GM23338 (cell line): ENCODE results near the gene UFD1. TPM values are rescaled to one million over a fixed set of nuclear protein-coding genes. Genes with fewer than 3 reads are reported as not detected.

Source experiments
- ATAC-seq: fragments of 200-7000 bp; cut with Tn5 transposase; 3 replicates; pipeline ENCODE4 v1.9.1; 2020
- DNase-seq: peaks from one replicate; pipeline ENCODE4 v3.0.0-alpha.2; 2015; ENCODE audit warnings: low spot score
- H2AFZ ChIP-seq: fragments of 200-600 bp; sonication (generic); 2 replicates; pipeline ENCODE4 v1.8.0; 2016; ENCODE audit warnings: antibody characterized with exemption, mild to moderate bottlenecking, moderate library complexity
- H3F3A ChIP-seq: fragments of 200-600 bp; sonication (generic); replicated peaks from 2 replicates; pipeline ENCODE4 v1.8.0; 2017; ENCODE audit warnings: antibody characterized with exemption, mixed run types, low read depth
- H3K27ac ChIP-seq: fragments of 200-600 bp; sonication (generic); 2 replicates; pipeline ENCODE4 v1.6.1; 2016; ENCODE audit warnings: low read depth
- H3K27me3 ChIP-seq: fragments of 200-600 bp; sonication (generic); 2 replicates; pipeline ENCODE4 v1.8.0; 2016; ENCODE audit warnings: mild to moderate bottlenecking, mixed run types, moderate library complexity; ENCODE audit not compliant: insufficient read depth
- H3K36me3 ChIP-seq: fragments of 200-600 bp; sonication (generic); 2 replicates; pipeline ENCODE4 v1.8.0; 2016; ENCODE audit warnings: mild to moderate bottlenecking; ENCODE audit not compliant: insufficient read depth
- H3K4me1 ChIP-seq: fragments of 200-600 bp; sonication (generic); 2 replicates; pipeline ENCODE4 v1.8.0; 2016; ENCODE audit warnings: mild to moderate bottlenecking, moderate library complexity; ENCODE audit not compliant: insufficient read depth
- H3K4me2 ChIP-seq: fragments of 200-600 bp; sonication (generic); 2 replicates; pipeline ENCODE4 v1.7.1; 2017; ENCODE audit warnings: mixed run types
- H3K4me3 ChIP-seq: fragments of 200-600 bp; sonication (generic); 2 replicates; pipeline ENCODE4 v1.6.1; 2016; ENCODE audit warnings: mixed run types
- H3K79me2 ChIP-seq: fragments of 200-600 bp; sonication (generic); replicated peaks from 2 replicates; pipeline ENCODE4 v1.8.0; 2017; ENCODE audit warnings: mild to moderate bottlenecking; ENCODE audit not compliant: insufficient read depth
- H3K9me2 ChIP-seq: fragments of 200-600 bp; sonication (generic); 2 replicates; pipeline ENCODE4 v1.8.0; 2017; ENCODE audit not compliant: insufficient read depth
- H4K20me1 ChIP-seq: fragments of 200-600 bp; sonication (generic); replicated peaks from 2 replicates; pipeline ENCODE4 v1.8.0; 2017; ENCODE audit warnings: mild to moderate bottlenecking; ENCODE audit not compliant: insufficient read depth
- H3K27ac Mint-ChIP-seq: 2 replicates; pipeline ENCODE4 v1.8.0; 2020; ENCODE audit warnings: inconsistent platforms, mild to moderate bottlenecking, moderate library complexity, mixed read lengths
- H3K27me3 Mint-ChIP-seq: 3 replicates; pipeline ENCODE4 v1.8.0; 2022; ENCODE audit warnings: low read depth, mild to moderate bottlenecking, moderate library complexity, mixed read lengths, inconsistent platforms; ENCODE audit not compliant: insufficient read depth, poor library complexity
- H3K36me3 Mint-ChIP-seq: 3 replicates; pipeline ENCODE4 v1.8.0; 2021; ENCODE audit warnings: low read depth, mild to moderate bottlenecking, inconsistent platforms, moderate library complexity, mixed read lengths
- H3K4me1 Mint-ChIP-seq: 3 replicates; pipeline ENCODE4 v1.8.0; 2020; ENCODE audit warnings: mild to moderate bottlenecking, inconsistent platforms, mixed read lengths
- H3K4me3 Mint-ChIP-seq: 3 replicates; pipeline ENCODE4 v1.8.0; 2021; ENCODE audit warnings: moderate library complexity, mild to moderate bottlenecking, inconsistent platforms, mixed read lengths
- H3K9me3 Mint-ChIP-seq: 3 replicates; pipeline ENCODE4 v1.8.0; 2020; ENCODE audit warnings: moderate library complexity, mild to moderate bottlenecking, inconsistent platforms, mixed read lengths
- CREB1 ChIP-seq: fragments of 250-450 bp; sonication (Bioruptor Pico); IDR thresholded peaks from 2 replicates; pipeline ENCODE4 v1.5.0; 2020; ENCODE audit warnings: low read depth, mild to moderate bottlenecking, moderate library complexity
- EZH2 ChIP-seq: fragments of 200-600 bp; sonication (generic); IDR thresholded peaks from one replicate; pipeline ENCODE4 v1.8.0; 2017; ENCODE audit warnings: antibody characterized with exemption, mild to moderate bottlenecking, low read depth; ENCODE audit not compliant: unreplicated experiment
- EZH2phosphoT487 ChIP-seq: fragments of 200-600 bp; sonication (generic); IDR thresholded peaks from one replicate; pipeline ENCODE4 v1.8.1; 2018; ENCODE audit warnings: antibody characterized with exemption; ENCODE audit not compliant: unreplicated experiment
- JUNB ChIP-seq: IDR thresholded peaks from one replicate; pipeline ENCODE4 v1.6.1; 2016; ENCODE audit warnings: antibody characterized with exemption; ENCODE audit not compliant: unreplicated experiment
- NANOG ChIP-seq: IDR thresholded peaks from 2 replicates; pipeline ENCODE4 v1.6.1; 2016; ENCODE audit warnings: antibody characterized with exemption, borderline replicate concordance
- POLR2AphosphoS5 ChIP-seq: IDR thresholded peaks from 2 replicates; pipeline ENCODE4 v1.6.1; 2016; ENCODE audit warnings: antibody characterized with exemption, low read depth
- REST ChIP-seq: IDR thresholded peaks from one replicate; pipeline ENCODE4 v1.6.1; 2018; ENCODE audit warnings: antibody characterized with exemption; ENCODE audit not compliant: unreplicated experiment
- STAT1 ChIP-seq: IDR thresholded peaks from one replicate; pipeline ENCODE4 v1.6.1; 2016; ENCODE audit warnings: antibody characterized with exemption; ENCODE audit not compliant: unreplicated experiment
- ZNF114 ChIP-seq: fragments of 250-450 bp; sonication (Bioruptor Pico); IDR thresholded peaks from 2 replicates; pipeline ENCODE4 v1.5.0; 2020; ENCODE audit warnings: mild to moderate bottlenecking, moderate library complexity
- ZNF331 ChIP-seq: fragments of 250-450 bp; sonication (Bioruptor Pico); IDR thresholded peaks from 2 replicates; pipeline ENCODE4 v1.5.0; 2020; ENCODE audit warnings: low read depth, mild to moderate bottlenecking, moderate library complexity
- polyA plus RNA-seq: library from polyadenylated mRNA; unstranded; fragments of >200 nt; fragmentation: Nextera tagmentation; extraction: Ambion mirVana; gene quantifications from 2 replicates; pipeline ENCODE4 v1.2.1, GENCODE V29; 2016
- total RNA-seq: library from RNA; depleted of rRNA; stranded (reverse); fragments of >200 nt; shearing (Covaris generic); gene quantifications from 2 replicates; pipeline ENCODE4 v1.2.3, GENCODE V29; 2014
- TF ChIP-seq, protein P1 (sequence below): fragments of 250-450 bp; sonication (Bioruptor Pico); IDR thresholded peaks from 2 replicates; pipeline ENCODE4 v1.5.0; 2020; ENCODE audit warnings: mild to moderate bottlenecking, moderate library complexity
- TF ChIP-seq, protein P2 (sequence below): IDR thresholded peaks from 2 replicates; pipeline ENCODE4 v1.6.1; 2016; ENCODE audit warnings: antibody characterized with exemption
- TF ChIP-seq, protein P3 (sequence below), 2 experiments: fragments of 200-600 bp in 1 of 2; sonication (generic) in 1 of 2; conservative IDR thresholded peaks; 2 replicates each; pipeline versions ENCODE4 v1.5.1 to v1.6.1; 2016 to 2017; ENCODE audit warnings: antibody characterized with exemption in 2 of 2, low read depth in 2 of 2, mild to moderate bottlenecking in 2 of 2, moderate library complexity in 1 of 2

UFD1 gene
- total and polyA plus RNA-seq, 2 experiments from 2014 or later: 53.5 to 93.8 TPM

GRCh38 chr22:19467912-19468311 is 11.1 kb downstream of the UFD1 start:
- no peak for DNase-seq
- Mint-ChIP-seq H3K4me1 (no peaks in the 10 kb centered on the region), H3K27ac (no peak overlapping the region), H3K36me3 (peaks cover 83% of the 10 kb centered on the region), H3K9me3 (no peaks in the 10 kb centered on the region), H3K27me3 (no peaks in the 10 kb centered on the region), H3K4me3 (no peak overlapping the region)
- no peaks in the 10 kb centered on the region for H3K27me3 ChIP-seq
- H2AFZ ChIP-seq: no peak overlapping the region
- TF ChIP-seq NANOG: no peak
- TF ChIP-seq, protein P1, sequence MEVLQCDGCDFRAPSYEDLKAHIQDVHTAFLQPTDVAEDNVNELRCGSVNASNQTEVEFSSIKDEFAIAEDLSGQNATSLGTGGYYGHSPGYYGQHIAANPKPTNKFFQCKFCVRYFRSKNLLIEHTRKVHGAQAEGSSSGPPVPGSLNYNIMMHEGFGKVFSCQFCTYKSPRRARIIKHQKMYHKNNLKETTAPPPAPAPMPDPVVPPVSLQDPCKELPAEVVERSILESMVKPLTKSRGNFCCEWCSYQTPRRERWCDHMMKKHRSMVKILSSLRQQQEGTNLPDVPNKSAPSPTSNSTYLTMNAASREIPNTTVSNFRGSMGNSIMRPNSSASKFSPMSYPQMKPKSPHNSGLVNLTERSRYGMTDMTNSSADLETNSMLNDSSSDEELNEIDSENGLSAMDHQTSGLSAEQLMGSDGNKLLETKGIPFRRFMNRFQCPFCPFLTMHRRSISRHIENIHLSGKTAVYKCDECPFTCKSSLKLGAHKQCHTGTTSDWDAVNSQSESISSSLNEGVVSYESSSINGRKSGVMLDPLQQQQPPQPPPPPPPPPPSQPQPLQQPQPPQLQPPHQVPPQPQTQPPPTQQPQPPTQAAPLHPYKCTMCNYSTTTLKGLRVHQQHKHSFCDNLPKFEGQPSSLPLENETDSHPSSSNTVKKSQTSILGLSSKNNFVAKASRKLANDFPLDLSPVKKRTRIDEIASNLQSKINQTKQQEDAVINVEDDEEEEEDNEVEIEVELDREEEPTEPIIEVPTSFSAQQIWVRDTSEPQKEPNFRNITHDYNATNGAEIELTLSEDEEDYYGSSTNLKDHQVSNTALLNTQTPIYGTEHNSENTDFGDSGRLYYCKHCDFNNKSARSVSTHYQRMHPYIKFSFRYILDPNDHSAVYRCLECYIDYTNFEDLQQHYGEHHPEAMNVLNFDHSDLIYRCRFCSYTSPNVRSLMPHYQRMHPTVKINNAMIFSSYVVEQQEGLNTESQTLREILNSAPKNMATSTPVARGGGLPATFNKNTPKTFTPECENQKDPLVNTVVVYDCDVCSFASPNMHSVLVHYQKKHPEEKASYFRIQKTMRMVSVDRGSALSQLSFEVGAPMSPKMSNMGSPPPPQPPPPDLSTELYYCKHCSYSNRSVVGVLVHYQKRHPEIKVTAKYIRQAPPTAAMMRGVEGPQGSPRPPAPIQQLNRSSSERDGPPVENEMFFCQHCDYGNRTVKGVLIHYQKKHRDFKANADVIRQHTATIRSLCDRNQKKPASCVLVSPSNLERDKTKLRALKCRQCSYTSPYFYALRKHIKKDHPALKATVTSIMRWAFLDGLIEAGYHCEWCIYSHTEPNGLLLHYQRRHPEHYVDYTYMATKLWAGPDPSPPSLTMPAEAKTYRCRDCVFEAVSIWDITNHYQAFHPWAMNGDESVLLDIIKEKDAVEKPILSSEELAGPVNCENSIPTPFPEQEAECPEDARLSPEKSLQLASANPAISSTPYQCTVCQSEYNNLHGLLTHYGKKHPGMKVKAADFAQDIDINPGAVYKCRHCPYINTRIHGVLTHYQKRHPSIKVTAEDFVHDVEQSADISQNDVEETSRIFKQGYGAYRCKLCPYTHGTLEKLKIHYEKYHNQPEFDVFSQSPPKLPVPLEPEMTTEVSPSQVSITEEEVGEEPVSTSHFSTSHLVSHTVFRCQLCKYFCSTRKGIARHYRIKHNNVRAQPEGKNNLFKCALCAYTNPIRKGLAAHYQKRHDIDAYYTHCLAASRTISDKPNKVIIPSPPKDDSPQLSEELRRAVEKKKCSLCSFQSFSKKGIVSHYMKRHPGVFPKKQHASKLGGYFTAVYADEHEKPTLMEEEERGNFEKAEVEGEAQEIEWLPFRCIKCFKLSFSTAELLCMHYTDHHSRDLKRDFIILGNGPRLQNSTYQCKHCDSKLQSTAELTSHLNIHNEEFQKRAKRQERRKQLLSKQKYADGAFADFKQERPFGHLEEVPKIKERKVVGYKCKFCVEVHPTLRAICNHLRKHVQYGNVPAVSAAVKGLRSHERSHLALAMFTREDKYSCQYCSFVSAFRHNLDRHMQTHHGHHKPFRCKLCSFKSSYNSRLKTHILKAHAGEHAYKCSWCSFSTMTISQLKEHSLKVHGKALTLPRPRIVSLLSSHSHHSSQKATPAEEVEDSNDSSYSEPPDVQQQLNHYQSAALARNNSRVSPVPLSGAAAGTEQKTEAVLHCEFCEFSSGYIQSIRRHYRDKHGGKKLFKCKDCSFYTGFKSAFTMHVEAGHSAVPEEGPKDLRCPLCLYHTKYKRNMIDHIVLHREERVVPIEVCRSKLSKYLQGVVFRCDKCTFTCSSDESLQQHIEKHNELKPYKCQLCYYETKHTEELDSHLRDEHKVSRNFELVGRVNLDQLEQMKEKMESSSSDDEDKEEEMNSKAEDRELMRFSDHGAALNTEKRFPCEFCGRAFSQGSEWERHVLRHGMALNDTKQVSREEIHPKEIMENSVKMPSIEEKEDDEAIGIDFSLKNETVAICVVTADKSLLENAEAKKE (CRISPR knock-in tag): no peak
- TF ChIP-seq REST: no peak
- TF ChIP-seq ZNF331 (CRISPR knock-in tag): no peak
- TF ChIP-seq POLR2AphosphoS5: no peak
- no peak for TF ChIP-seq CREB1 (CRISPR knock-in tag)
- TF ChIP-seq EZH2phosphoT487: no peak
- TF ChIP-seq, protein P2, sequence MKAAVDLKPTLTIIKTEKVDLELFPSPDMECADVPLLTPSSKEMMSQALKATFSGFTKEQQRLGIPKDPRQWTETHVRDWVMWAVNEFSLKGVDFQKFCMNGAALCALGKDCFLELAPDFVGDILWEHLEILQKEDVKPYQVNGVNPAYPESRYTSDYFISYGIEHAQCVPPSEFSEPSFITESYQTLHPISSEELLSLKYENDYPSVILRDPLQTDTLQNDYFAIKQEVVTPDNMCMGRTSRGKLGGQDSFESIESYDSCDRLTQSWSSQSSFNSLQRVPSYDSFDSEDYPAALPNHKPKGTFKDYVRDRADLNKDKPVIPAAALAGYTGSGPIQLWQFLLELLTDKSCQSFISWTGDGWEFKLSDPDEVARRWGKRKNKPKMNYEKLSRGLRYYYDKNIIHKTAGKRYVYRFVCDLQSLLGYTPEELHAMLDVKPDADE: no peak
- no peak for TF ChIP-seq EZH2
- TF ChIP-seq STAT1: no peak
- TF ChIP-seq, protein P3, sequence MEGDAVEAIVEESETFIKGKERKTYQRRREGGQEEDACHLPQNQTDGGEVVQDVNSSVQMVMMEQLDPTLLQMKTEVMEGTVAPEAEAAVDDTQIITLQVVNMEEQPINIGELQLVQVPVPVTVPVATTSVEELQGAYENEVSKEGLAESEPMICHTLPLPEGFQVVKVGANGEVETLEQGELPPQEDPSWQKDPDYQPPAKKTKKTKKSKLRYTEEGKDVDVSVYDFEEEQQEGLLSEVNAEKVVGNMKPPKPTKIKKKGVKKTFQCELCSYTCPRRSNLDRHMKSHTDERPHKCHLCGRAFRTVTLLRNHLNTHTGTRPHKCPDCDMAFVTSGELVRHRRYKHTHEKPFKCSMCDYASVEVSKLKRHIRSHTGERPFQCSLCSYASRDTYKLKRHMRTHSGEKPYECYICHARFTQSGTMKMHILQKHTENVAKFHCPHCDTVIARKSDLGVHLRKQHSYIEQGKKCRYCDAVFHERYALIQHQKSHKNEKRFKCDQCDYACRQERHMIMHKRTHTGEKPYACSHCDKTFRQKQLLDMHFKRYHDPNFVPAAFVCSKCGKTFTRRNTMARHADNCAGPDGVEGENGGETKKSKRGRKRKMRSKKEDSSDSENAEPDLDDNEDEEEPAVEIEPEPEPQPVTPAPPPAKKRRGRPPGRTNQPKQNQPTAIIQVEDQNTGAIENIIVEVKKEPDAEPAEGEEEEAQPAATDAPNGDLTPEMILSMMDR (conservative IDR thresholded peaks at IDR 0.05; ENCODE audit: low read depth in 2 of 2): no peak
- no peak for TF ChIP-seq JUNB
- TF ChIP-seq ZNF114 (CRISPR knock-in tag): no peak
- H4K20me1 ChIP-seq: peaks cover 11% of the 10 kb centered on the region
- ATAC-seq: no peak
- peaks cover under 1% of the 10 kb centered on the region; the same call in 1 of the 2 replicates for H3K79me2 ChIP-seq
- peaks cover 41% of the 10 kb centered on the region for H3K36me3 ChIP-seq
- no peak overlapping the region for H3K4me3 ChIP-seq
- H3F3A ChIP-seq: no peaks in the 10 kb centered on the region
- H3K27ac ChIP-seq: no peak overlapping the region
- no peak overlapping the region for H3K4me2 ChIP-seq
- no peaks in the 10 kb centered on the region for H3K4me1 ChIP-seq
- H3K9me2 ChIP-seq: no peaks in the 10 kb centered on the region
